HG03460 (cell line): ENCODE measurements around the gene FTO.

Experiments
- ATAC-seq: cut with Tn5 transposase; IDR thresholded peaks from one replicate; pipeline ENCODE4 v1.9.1; 2021; ENCODE audit not compliant: unreplicated experiment

Gene FTO

GRCh38 chr16:53955221-53955875 lies 251.4 kb downstream of the FTO start:
- ATAC-seq = no peak

GRCh38 chr16:53958341-53958880 lies 254.5 kb downstream of the FTO start:
- ATAC-seq = no peak

- no peak for ATAC-seq
Measured at GRCh38 chr16:53960050-53960812, 256.3 kb downstream of the FTO start.

GRCh38 chr16:53960954-53961616 lies 257.1 kb downstream of the FTO start:
- no peak for ATAC-seq

- no peak for ATAC-seq
Measured at GRCh38 chr16:53962041-53962440, 258.1 kb downstream of the FTO start.

- no peak for ATAC-seq
Measured at GRCh38 chr16:53964145-53964790, 260.3 kb downstream of the FTO start.

GRCh38 chr16:53966821-53967571 lies 263.0 kb downstream of the FTO start:
- ATAC-seq = no peak

- ATAC-seq = no peak
Measured at GRCh38 chr16:53967572-53967971, 263.6 kb downstream of the FTO start.

GRCh38 chr16:53968454-53968853 lies 264.5 kb downstream of the FTO start:
- ATAC-seq = no peak

GRCh38 chr16:53968896-53969295 lies 264.9 kb downstream of the FTO start:
- no peak for ATAC-seq

GRCh38 chr16:53971616-53972015 lies 267.7 kb downstream of the FTO start:
- ATAC-seq = no peak

GRCh38 chr16:53973021-53973420 lies 269.1 kb downstream of the FTO start:
- ATAC-seq = no peak

GRCh38 chr16:53974484-53975080 lies 270.6 kb downstream of the FTO start:
- ATAC-seq = no peak

- no peak for ATAC-seq
Measured at GRCh38 chr16:53980675-53981074, 276.7 kb downstream of the FTO start.

- ATAC-seq = no peak
Measured at GRCh38 chr16:53982631-53983042, 278.7 kb downstream of the FTO start.

- no peak for ATAC-seq
Measured at GRCh38 chr16:53984936-53985335, 281.0 kb downstream of the FTO start.

- no peak for ATAC-seq
Measured at GRCh38 chr16:53985861-53986260, 281.9 kb downstream of the FTO start.

- no peak for ATAC-seq
Measured at GRCh38 chr16:53986793-53987192, 282.8 kb downstream of the FTO start.

- no peak for ATAC-seq
Measured at GRCh38 chr16:53988136-53988535, 284.2 kb downstream of the FTO start.

- no peak for ATAC-seq
Measured at GRCh38 chr16:53989597-53989996, 285.6 kb downstream of the FTO start.
